Keratinocyte (primary cell): Measurements from ENCODE around the gene RALGPS1. TPM values are rescaled to one million over a fixed set of nuclear protein-coding genes. Genes with fewer than 3 reads are reported as not detected.

Source experiments
- DNase-seq: peaks from one replicate; pipeline ENCODE4 v3.0.0-alpha.2; 2011; ENCODE audit warnings: low read depth, missing footprints, low spot score
- FAIRE-seq: peaks from 2 replicates; lab custom pipeline; 2011; peaks lifted over from hg19 to GRCh38; lab: Jason Lieb, UNC
- H2AFZ ChIP-seq: 2 replicates; pipeline ENCODE4 v1.6.0; 2012; ENCODE audit warnings: low read length, control low read depth, inconsistent platforms; ENCODE audit not compliant: control insufficient read depth
- H3K27ac ChIP-seq: 2 replicates; pipeline ENCODE4 v1.5.1; 2011; ENCODE audit warnings: low read length; ENCODE audit not compliant: control insufficient read depth, insufficient read depth
- H3K27me3 ChIP-seq: 3 replicates; pipeline ENCODE4 v1.6.0; 2011; ENCODE audit warnings: low read length; ENCODE audit not compliant: control insufficient read depth, insufficient read depth; ENCODE audit errors: extremely low read depth
- H3K36me3 ChIP-seq, 2 experiments: 2 replicates in 1 of 2; 3 replicates in 1 of 2; pipeline ENCODE4 v1.5.1; 2011; ENCODE audit warnings: low read length in 2 of 2, mild to moderate bottlenecking in 1 of 2; ENCODE audit not compliant: control insufficient read depth in 2 of 2, insufficient read depth in 2 of 2; ENCODE audit errors: extremely low read depth in 1 of 2
- H3K4me1 ChIP-seq: 3 replicates; pipeline ENCODE4 v1.5.1; 2011; ENCODE audit warnings: low read length; ENCODE audit not compliant: control insufficient read depth, insufficient read depth; ENCODE audit errors: extremely low read depth
- H3K4me2 ChIP-seq: 3 replicates; pipeline ENCODE4 v1.6.0; 2011; ENCODE audit warnings: low read depth, low read length; ENCODE audit not compliant: control insufficient read depth, insufficient read depth; ENCODE audit errors: extremely low read depth
- H3K4me3 ChIP-seq, 3 experiments: fragments of 200-600 bp in 1 of 3; sonication (generic) in 1 of 3; 2 replicates in 2 of 3; 3 replicates in 1 of 3; pipeline ENCODE4 v1.5.1; 2011 to 2016; ENCODE audit warnings: low read length in 3 of 3, mild to moderate bottlenecking in 3 of 3, control low read depth in 2 of 3, inconsistent platforms in 1 of 3, low read depth in 1 of 3, mixed read lengths in 1 of 3, mixed run types in 1 of 3, moderate library complexity in 1 of 3; ENCODE audit not compliant: control insufficient read depth in 2 of 3, insufficient read depth in 2 of 3; ENCODE audit errors: extremely low read depth in 1 of 3
- H3K79me2 ChIP-seq: 2 replicates; pipeline ENCODE4 v1.6.0; 2012; ENCODE audit warnings: low read length; ENCODE audit not compliant: control insufficient read depth, insufficient read depth
- H3K9ac ChIP-seq: 3 replicates; pipeline ENCODE4 v1.6.0; 2011; ENCODE audit warnings: low read length; ENCODE audit not compliant: control insufficient read depth, insufficient read depth; ENCODE audit errors: extremely low read depth
- H3K9me1 ChIP-seq: 3 replicates; pipeline ENCODE4 v1.6.0; 2011; ENCODE audit warnings: low read length; ENCODE audit not compliant: control insufficient read depth, insufficient read depth; ENCODE audit errors: extremely low read depth
- H3K9me3 ChIP-seq: 2 replicates; pipeline ENCODE4 v1.5.1; 2012; ENCODE audit warnings: low read depth, low read length; ENCODE audit not compliant: control insufficient read depth
- H4K20me1 ChIP-seq: 3 replicates; pipeline ENCODE4 v1.6.0; 2011; ENCODE audit warnings: low read length; ENCODE audit not compliant: control insufficient read depth, insufficient read depth; ENCODE audit errors: extremely low read depth
- CTCF ChIP-seq, 3 experiments: IDR thresholded peaks in 1 of 3; conservative IDR thresholded peaks in 1 of 3; optimal IDR thresholded peaks in 1 of 3; 2 replicates in 2 of 3; 3 replicates in 1 of 3; pipeline versions ENCODE3 to v1.5.1; 2011; ENCODE audit warnings: low read length in 3 of 3, mild to moderate bottlenecking in 3 of 3, moderate library complexity in 2 of 3, control low read depth in 1 of 3, inconsistent platforms in 1 of 3; ENCODE audit not compliant: insufficient read depth in 2 of 3; ENCODE audit errors: extremely low read depth in 1 of 3
- EZH2 ChIP-seq: IDR thresholded peaks from one replicate; pipeline ENCODE4 v1.6.1; 2012; ENCODE audit warnings: inconsistent platforms, mild to moderate bottlenecking, low read length, moderate library complexity
- dilution Hi-C: fragments of 300-500 bp; cut with MboI; formaldehyde crosslinking; loops from one replicate; pipeline ENCODE4 v1.7.0; 2020; ENCODE audit warnings: low sequenced_read_pairs; ENCODE audit not compliant: extremely low pct_ligation_motif_present
- polyA plus RNA-seq, 5 experiments: library from polyadenylated mRNA; depleted of rRNA in 3 of 5; stranded (reverse) in 3 of 5; stranded (forward) in 1 of 5; unstranded in 1 of 5; fragments of >200 nt; gene quantifications; 1 replicate in 1 of 5; 2 replicates in 3 of 5; 3 replicates in 1 of 5; pipeline versions ENCODE4 v1.2.1 to v1.2.3, GENCODE V29; 2011 to 2012; ENCODE audit warnings: missing spikeins in 2 of 5, low read depth in 1 of 5, low replicate concordance in 1 of 5

RALGPS1 gene
- polyA plus RNA-seq, 1 donor (not counting 4 experiments of a cell fraction or from before 2014, with no cell fraction given), result 0.56 TPM

GRCh38 chr9:126902210-126902609 is 12.4 kb upstream of the RALGPS1 start:
- no peak overlapping the region for H3K4me2 ChIP-seq
- H3K27me3 ChIP-seq, result no peaks in the 10 kb centered on the region
- no peak for FAIRE-seq
- H3K9me1 ChIP-seq, result no peaks in the 10 kb centered on the region
- no peaks in the 10 kb centered on the region for H3K36me3 ChIP-seq
- no peak for DNase-seq
- no peak overlapping the region for H2AFZ ChIP-seq
- no peaks in the 10 kb centered on the region for H3K9me3 ChIP-seq
- dilution Hi-C loops, result no loop called here
- no peak for TF ChIP-seq CTCF (optimal IDR thresholded peaks at IDR 0.05 in 1 of 3, IDR thresholded peaks at IDR 0.05 in 1 of 3, conservative IDR thresholded peaks at IDR 0.05 in 1 of 3; ENCODE audit: extremely low read depth in 1 of 3, insufficient read depth in 2 of 3, low read length in 3 of 3)
- no peak for TF ChIP-seq EZH2
- H3K79me2 ChIP-seq, result no peaks in the 10 kb centered on the region
- no peak overlapping the region for H3K9ac ChIP-seq
- H4K20me1 ChIP-seq, result no peaks in the 10 kb centered on the region
- no peaks in the 10 kb centered on the region for H3K4me1 ChIP-seq
- H3K4me3 ChIP-seq, result no peak overlapping the region
- H3K27ac ChIP-seq, result no peak overlapping the region

- no peaks in the 10 kb centered on the region for H4K20me1 ChIP-seq
- no peak for TF ChIP-seq CTCF (optimal IDR thresholded peaks at IDR 0.05 in 1 of 3, IDR thresholded peaks at IDR 0.05 in 1 of 3, conservative IDR thresholded peaks at IDR 0.05 in 1 of 3; ENCODE audit: extremely low read depth in 1 of 3, insufficient read depth in 2 of 3, low read length in 3 of 3)
- TF ChIP-seq EZH2, result no peak
- no peaks in the 10 kb centered on the region for H3K36me3 ChIP-seq
- no peaks in the 10 kb centered on the region for H3K79me2 ChIP-seq
- no peaks in the 10 kb centered on the region for H3K9me1 ChIP-seq
- dilution Hi-C loops, result no loop called here
- DNase-seq, result no peak
- H3K9ac ChIP-seq, result no peak overlapping the region
- no peak overlapping the region for H3K4me3 ChIP-seq
- no peaks in the 10 kb centered on the region for H3K9me3 ChIP-seq
- no peak overlapping the region for H3K27ac ChIP-seq
- H3K4me1 ChIP-seq, result no peaks in the 10 kb centered on the region
- no peaks in the 10 kb centered on the region for H3K27me3 ChIP-seq
- no peak for FAIRE-seq
- H2AFZ ChIP-seq, result no peak overlapping the region
- no peak overlapping the region for H3K4me2 ChIP-seq
Measured at GRCh38 chr9:126904586-126904985, 10.0 kb upstream of the RALGPS1 start.
